A673 (cell line): Measurements from ENCODE around the gene XPO4. TPM values are rescaled to one million over a fixed set of nuclear protein-coding genes. Genes with fewer than 3 reads are reported as not detected.

Experiments
- BruUV-seq: library from RNA; stranded (reverse); fragments of 400-500 nt; replicated peaks from 2 replicates; lab custom pipeline; 2021; lab: Mats Ljungman, UMichigan
- CTCF ChIA-PET: fragments of 300-600 bp; sonication (Branson Sonifier 250); formaldehyde crosslinking; loops from one replicate; lab custom pipeline; 2022; ENCODE audit warnings: antibody characterized with exemption; lab: Charles Lee
- POLR2A ChIA-PET: fragments of 300-600 bp; sonication (Branson Sonifier 250); formaldehyde crosslinking; loops from one replicate; lab custom pipeline; 2022; ENCODE audit warnings: antibody characterized with exemption; ENCODE audit not compliant: low non-redundant PET; lab: Charles Lee
- DNase-seq: peaks from one replicate; pipeline ENCODE4 v3.0.0-alpha.2; 2015; ENCODE audit warnings: low spot score
- H3K27ac ChIP-seq: fragments of 200-600 bp; sonication (generic); 2 replicates; pipeline ENCODE4 v1.5.1; 2016; ENCODE audit warnings: mixed run types, low read depth, mild to moderate bottlenecking, mixed read lengths, antibody characterized with exemption, low read length; ENCODE audit not compliant: poor library complexity, severe bottlenecking
- H3K27me3 ChIP-seq: fragments of 200-600 bp; sonication (generic); replicated peaks from 2 replicates; pipeline ENCODE4 v1.6.1; 2017; ENCODE audit warnings: mixed run types, low read depth, mild to moderate bottlenecking, mixed read lengths, antibody characterized with exemption, low read length; ENCODE audit not compliant: insufficient read depth, poor library complexity
- H3K36me3 ChIP-seq: fragments of 200-600 bp; sonication (generic); 2 replicates; pipeline ENCODE4 v1.6.1; 2016; ENCODE audit warnings: mixed run types, mild to moderate bottlenecking, mixed read lengths, antibody characterized with exemption, low read length; ENCODE audit not compliant: insufficient read depth, poor library complexity, severe bottlenecking
- H3K4me1 ChIP-seq: fragments of 200-600 bp; sonication (generic); 2 replicates; pipeline ENCODE4 v1.6.1; 2017; ENCODE audit warnings: mixed run types, mild to moderate bottlenecking, mixed read lengths, antibody characterized with exemption, low read length; ENCODE audit not compliant: insufficient read depth, poor library complexity, severe bottlenecking
- H3K4me3 ChIP-seq: fragments of 200-600 bp; sonication (generic); 2 replicates; pipeline ENCODE4 v1.5.1; 2016; ENCODE audit warnings: low read depth, mixed run types, mild to moderate bottlenecking, mixed read lengths, low read length; ENCODE audit not compliant: poor library complexity, severe bottlenecking
- H3K9me3 ChIP-seq: fragments of 200-600 bp; sonication (generic); 2 replicates; pipeline ENCODE4 v1.6.1; 2016; ENCODE audit warnings: mixed run types, low read depth, mild to moderate bottlenecking, mixed read lengths, antibody characterized with exemption, low read length; ENCODE audit not compliant: poor library complexity, severe bottlenecking
- EZH2 ChIP-seq: fragments of 200-600 bp; sonication (generic); IDR thresholded peaks from 2 replicates; pipeline ENCODE4 v1.6.1; 2017; ENCODE audit warnings: borderline replicate concordance, low read depth, mild to moderate bottlenecking, mixed read lengths, antibody characterized with exemption, low read length; ENCODE audit not compliant: poor library complexity, severe bottlenecking
- intact Hi-C: fragments of 100-400 bp; cut with micrococcal nuclease; formaldehyde crosslinking; loops from one replicate; pipeline ENCODE4 v1.10.0; 2022; ENCODE audit not compliant: unreplicated experiment
- total RNA-seq: library from RNA; stranded (reverse); gene quantifications from 2 replicates; pipeline ENCODE4 v1.2.3, GENCODE V29; 2021
- TF ChIP-seq, protein P1 (sequence below): fragments of 300-800, 200-600 bp; sonication (generic); conservative IDR thresholded peaks from 2 replicates; pipeline ENCODE4 v1.5.1; 2017; ENCODE audit warnings: low read depth, mild to moderate bottlenecking, antibody characterized with exemption, low read length, moderate library complexity, mixed read lengths

Gene XPO4
- total RNA-seq, 1 experiment from 2014 or later: 39.8 TPM

DNA sequence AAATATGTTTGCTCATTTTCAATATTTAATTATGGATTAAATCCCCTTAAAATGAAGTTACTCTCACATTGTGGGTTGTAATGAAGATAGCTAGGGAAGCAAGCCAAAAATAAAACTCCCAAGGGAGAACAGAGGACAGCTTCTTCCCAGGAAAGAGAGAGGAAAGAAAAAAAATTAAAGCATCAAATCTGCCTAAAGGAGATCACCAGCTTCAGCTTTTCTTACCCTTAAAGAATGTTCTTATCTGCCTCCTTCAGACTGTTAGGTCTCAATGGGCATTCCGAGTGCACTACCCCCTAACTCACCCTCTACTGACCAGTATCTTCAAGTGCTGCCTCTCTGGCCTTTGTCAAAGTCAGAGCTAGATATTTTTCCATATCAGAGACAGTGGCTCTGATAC, 55.2 kb downstream of the XPO4 start:
- Histone ChIP-seq H3K4me3 (no peak overlapping the region), H3K27me3 (no peaks in the 10 kb centered on the region), H3K4me1 (peaks cover 41% of the 10 kb centered on the region), H3K27ac (no peak overlapping the region), H3K9me3 (no peaks in the 10 kb centered on the region), H3K36me3 (peaks cover 7% of the 10 kb centered on the region)
- intact Hi-C loops: no loop called here
- ChIA-PET CTCF (no interaction called here), POLR2A (no interaction called here)
- no TSS peak for BruUV-seq
- TF ChIP-seq, protein P1, sequence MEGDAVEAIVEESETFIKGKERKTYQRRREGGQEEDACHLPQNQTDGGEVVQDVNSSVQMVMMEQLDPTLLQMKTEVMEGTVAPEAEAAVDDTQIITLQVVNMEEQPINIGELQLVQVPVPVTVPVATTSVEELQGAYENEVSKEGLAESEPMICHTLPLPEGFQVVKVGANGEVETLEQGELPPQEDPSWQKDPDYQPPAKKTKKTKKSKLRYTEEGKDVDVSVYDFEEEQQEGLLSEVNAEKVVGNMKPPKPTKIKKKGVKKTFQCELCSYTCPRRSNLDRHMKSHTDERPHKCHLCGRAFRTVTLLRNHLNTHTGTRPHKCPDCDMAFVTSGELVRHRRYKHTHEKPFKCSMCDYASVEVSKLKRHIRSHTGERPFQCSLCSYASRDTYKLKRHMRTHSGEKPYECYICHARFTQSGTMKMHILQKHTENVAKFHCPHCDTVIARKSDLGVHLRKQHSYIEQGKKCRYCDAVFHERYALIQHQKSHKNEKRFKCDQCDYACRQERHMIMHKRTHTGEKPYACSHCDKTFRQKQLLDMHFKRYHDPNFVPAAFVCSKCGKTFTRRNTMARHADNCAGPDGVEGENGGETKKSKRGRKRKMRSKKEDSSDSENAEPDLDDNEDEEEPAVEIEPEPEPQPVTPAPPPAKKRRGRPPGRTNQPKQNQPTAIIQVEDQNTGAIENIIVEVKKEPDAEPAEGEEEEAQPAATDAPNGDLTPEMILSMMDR: no peak
- no peak for TF ChIP-seq EZH2
- DNase-seq: peak; percentile 80

DNA sequence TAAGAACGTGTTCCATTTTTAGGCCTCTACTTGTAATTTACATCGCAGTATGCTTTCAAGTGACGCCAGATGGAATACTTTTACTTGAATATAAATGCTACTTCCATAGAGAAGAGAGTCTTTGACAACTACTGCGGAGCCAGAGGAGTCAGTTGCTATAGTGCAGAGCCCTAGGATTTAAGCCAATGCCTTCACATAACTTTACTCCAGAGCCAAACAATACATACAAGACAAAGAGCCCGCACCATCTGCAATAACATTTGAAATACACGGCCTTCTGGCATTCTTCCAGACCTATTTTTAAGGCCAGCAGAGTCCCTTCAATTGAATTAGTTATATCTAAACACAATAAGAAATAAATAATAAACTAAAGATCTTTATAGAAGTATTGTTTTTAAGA, 59.4 kb downstream of the XPO4 start:
- BruUV-seq: no TSS peak
- H3K4me1 ChIP-seq: peaks cover 27% of the 10 kb centered on the region
- H3K27ac ChIP-seq: no peak overlapping the region
- intact Hi-C loops: no loop called here
- TF ChIP-seq, protein P1: no peak
- no peak for TF ChIP-seq EZH2
- H3K27me3 ChIP-seq: no peaks in the 10 kb centered on the region
- H3K36me3 ChIP-seq: peaks cover 9% of the 10 kb centered on the region
- POLR2A ChIA-PET: no interaction called here
- no peak overlapping the region for H3K4me3 ChIP-seq
- no peaks in the 10 kb centered on the region for H3K9me3 ChIP-seq
- CTCF ChIA-PET: no interaction called here
- no peak for DNase-seq

DNA sequence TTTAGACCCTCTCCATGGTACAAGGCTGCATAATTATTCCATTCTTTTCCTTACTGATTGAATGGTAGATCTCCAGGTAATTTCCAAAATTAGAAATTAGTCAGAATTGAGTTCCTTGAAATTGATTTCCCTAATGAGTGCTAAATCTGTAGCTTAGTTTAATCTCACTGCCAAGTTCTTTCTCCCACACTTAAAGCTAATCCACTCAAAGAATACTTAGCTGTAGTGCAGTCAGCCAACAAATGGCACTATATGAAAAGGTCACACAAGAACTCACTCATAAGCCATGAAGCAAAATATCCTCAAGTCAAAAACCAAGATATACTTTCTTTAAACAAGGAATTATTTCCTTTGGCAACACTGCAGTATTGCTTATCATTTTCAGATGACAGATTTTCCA, 62.0 kb downstream of the XPO4 start:
- no peak for TF ChIP-seq EZH2
- TF ChIP-seq, protein P1: no peak
- ChIA-PET CTCF (no interaction called here), POLR2A (no interaction called here)
- H3K27me3 ChIP-seq: no peaks in the 10 kb centered on the region
- H3K36me3 ChIP-seq: peaks cover 17% of the 10 kb centered on the region
- no peak for DNase-seq
- H3K9me3 ChIP-seq: no peaks in the 10 kb centered on the region
- no peak overlapping the region for H3K4me3 ChIP-seq
- H3K27ac ChIP-seq: no peak overlapping the region
- no TSS peak for BruUV-seq
- peaks cover 1% of the 10 kb centered on the region for H3K4me1 ChIP-seq
- intact Hi-C loops: no loop called here
